ENCODE measurements around the gene KDM4B. TPM values are rescaled to one million over a fixed set of nuclear protein-coding genes. Genes with fewer than 3 reads are reported as not detected.

The KDM4B gene
- 10 to 100 TPM; 49.1 to 54.0 TPM for total RNA-seq

DNA sequence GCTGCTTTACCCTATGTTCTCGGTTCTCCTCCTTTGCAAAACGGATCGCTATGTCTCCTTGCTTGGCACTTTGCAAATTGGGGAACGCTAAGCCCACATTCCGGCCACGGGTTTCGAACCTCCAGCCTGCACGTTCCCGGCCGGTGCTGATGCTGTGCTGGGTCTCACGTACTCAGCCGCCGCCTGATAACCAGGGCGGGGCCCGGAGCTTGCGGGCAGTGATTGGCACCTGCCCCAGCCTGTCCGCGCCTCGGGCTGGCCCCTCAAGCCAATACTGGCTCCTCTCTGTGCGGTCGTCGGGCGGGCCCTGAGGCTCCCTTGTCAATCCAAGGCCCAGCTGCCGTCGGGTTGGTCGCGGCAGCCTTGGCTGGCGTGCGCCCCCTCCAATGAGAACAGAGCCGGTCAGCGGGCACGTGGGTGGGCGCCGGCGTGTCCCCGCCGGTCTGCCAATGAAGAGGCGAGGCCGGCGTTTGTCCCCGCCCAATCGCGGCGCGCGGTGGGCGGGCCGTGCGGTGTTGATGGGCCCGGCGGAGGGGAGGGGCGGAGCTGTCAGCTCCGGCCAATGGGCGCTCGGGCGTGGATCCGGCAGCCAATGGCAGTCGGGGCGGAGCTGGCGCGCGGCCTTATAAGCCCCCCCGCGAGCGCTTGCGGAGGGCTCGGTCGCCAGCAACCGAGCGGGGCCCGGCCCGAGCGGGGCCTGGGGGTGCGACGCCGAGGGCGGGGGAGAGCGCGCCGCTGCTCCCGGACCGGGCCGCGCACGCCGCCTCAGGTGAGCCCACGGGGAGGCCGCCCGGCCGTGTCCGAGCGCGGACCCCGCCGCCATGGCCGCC is at the start of gene KDM4B:
KDM4B (plus strand) TSS at position 652 of the 830 bp plus-strand sequence. CDS start 63,778 bp downstream, outside the sequence.
- ATAC-seq (ENCODE audit: insufficient number of reproducible peaks, low FRiP score, low read depth): peak; percentile 91
- TF ChIP-seq, protein P1, sequence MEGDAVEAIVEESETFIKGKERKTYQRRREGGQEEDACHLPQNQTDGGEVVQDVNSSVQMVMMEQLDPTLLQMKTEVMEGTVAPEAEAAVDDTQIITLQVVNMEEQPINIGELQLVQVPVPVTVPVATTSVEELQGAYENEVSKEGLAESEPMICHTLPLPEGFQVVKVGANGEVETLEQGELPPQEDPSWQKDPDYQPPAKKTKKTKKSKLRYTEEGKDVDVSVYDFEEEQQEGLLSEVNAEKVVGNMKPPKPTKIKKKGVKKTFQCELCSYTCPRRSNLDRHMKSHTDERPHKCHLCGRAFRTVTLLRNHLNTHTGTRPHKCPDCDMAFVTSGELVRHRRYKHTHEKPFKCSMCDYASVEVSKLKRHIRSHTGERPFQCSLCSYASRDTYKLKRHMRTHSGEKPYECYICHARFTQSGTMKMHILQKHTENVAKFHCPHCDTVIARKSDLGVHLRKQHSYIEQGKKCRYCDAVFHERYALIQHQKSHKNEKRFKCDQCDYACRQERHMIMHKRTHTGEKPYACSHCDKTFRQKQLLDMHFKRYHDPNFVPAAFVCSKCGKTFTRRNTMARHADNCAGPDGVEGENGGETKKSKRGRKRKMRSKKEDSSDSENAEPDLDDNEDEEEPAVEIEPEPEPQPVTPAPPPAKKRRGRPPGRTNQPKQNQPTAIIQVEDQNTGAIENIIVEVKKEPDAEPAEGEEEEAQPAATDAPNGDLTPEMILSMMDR (IDR thresholded peaks at IDR 0.05): no peak

GRCh38 chr19:4922530-4923275 is 46.2 kb upstream of the KDM4B start:
- DNase-seq (ENCODE audit: low spot score): no peak
- Histone ChIP-seq H3K27ac (no peak overlapping the region), H3K4me3 (no peak overlapping the region), H3K36me3 (no peaks in the 10 kb centered on the region), H3K27me3 (replicated peaks; ENCODE audit: insufficient read depth) (no peaks in the 10 kb centered on the region), H3K9me3 (no peaks in the 10 kb centered on the region), H3K4me1 (ENCODE audit: control insufficient read depth in 1 of 2, low read depth in 2 of 2) (no peaks in the 10 kb centered on the region)
- TF ChIP-seq, protein P1 (IDR thresholded peaks at IDR 0.05): no peak
- no peak for ATAC-seq (ENCODE audit: insufficient number of reproducible peaks, low FRiP score, low read depth)

More for the DNA sequence above, at the start of gene KDM4B:
- Histone ChIP-seq H3K4me1 (ENCODE audit: control insufficient read depth in 1 of 2, low read depth in 2 of 2) (peaks cover 17 to 36% of the 10 kb centered on the region in 2 donors), H3K4me3 (peak within 1 kb of the TSS; percentile 76), H3K27ac (peak within 1 kb of the TSS in 1 of 2 donors; percentile 28), H3K27me3 (replicated peaks; ENCODE audit: insufficient read depth) (no peaks in the 10 kb centered on the region), H3K9me3 (no peaks in the 10 kb centered on the region), H3K36me3 (no peaks in the 10 kb centered on the region)
- peak; percentile 97 for DNase-seq (ENCODE audit: low spot score)

DNA sequence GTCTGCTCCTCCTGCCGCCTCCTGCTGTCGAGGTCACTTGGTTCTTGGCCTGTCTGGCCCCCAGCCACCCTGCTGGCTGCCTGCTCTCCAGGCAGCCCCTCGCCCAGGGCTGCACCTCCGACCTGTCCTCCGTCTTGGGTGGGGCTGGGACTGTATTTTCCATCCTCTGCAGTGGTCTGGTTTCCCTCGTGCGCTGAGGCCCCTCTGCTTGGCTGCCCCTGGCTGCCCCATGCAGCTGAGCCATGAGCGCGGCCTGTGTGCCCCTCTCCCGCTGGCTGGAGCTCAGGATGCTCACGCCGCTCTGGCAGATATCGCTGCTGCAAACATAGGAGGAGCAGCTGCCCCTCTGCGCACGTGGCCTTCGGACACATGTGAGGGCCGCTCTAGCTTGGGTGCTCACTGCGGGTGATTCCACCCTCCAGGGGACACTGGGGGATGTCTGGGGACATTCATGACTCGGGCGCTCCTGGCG is 45.6 kb upstream of the KDM4B start:
- Histone ChIP-seq H3K4me1 (ENCODE audit: control insufficient read depth in 1 of 2, low read depth in 2 of 2) (no peaks in the 10 kb centered on the region), H3K9me3 (no peaks in the 10 kb centered on the region), H3K27me3 (replicated peaks; ENCODE audit: insufficient read depth) (no peaks in the 10 kb centered on the region), H3K4me3 (no peak overlapping the region), H3K27ac (no peak overlapping the region), H3K36me3 (no peaks in the 10 kb centered on the region)
- DNase-seq (ENCODE audit: low spot score) (no peak), ATAC-seq (ENCODE audit: insufficient number of reproducible peaks, low FRiP score, low read depth) (no peak)
- TF ChIP-seq, protein P1 (IDR thresholded peaks at IDR 0.05): no peak

DNA sequence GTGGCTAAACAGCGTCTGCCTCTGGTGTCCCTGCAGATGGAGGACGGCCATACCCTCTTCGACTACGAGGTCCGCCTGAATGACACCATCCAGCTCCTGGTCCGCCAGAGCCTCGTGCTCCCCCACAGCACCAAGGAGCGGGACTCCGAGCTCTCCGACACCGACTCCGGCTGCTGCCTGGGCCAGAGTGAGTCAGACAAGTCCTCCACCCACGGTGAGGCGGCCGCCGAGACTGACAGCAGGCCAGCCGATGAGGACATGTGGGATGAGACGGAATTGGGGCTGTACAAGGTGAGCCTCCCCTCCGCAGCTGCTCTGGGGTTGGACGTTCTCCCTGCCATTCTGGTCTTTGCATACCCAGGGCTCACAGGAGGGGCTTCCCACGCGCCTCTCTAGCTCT is 39.7 kb upstream of the KDM4B start:
- Histone ChIP-seq H3K36me3 (no peaks in the 10 kb centered on the region), H3K4me3 (no peak overlapping the region), H3K4me1 (ENCODE audit: control insufficient read depth in 1 of 2, low read depth in 2 of 2) (no peaks in the 10 kb centered on the region), H3K27ac (no peak overlapping the region), H3K27me3 (replicated peaks; ENCODE audit: insufficient read depth) (no peaks in the 10 kb centered on the region), H3K9me3 (no peaks in the 10 kb centered on the region)
- no peak for DNase-seq (ENCODE audit: low spot score)
- no peak for ATAC-seq (ENCODE audit: insufficient number of reproducible peaks, low FRiP score, low read depth)
- TF ChIP-seq, protein P1 (IDR thresholded peaks at IDR 0.05): no peak

DNA sequence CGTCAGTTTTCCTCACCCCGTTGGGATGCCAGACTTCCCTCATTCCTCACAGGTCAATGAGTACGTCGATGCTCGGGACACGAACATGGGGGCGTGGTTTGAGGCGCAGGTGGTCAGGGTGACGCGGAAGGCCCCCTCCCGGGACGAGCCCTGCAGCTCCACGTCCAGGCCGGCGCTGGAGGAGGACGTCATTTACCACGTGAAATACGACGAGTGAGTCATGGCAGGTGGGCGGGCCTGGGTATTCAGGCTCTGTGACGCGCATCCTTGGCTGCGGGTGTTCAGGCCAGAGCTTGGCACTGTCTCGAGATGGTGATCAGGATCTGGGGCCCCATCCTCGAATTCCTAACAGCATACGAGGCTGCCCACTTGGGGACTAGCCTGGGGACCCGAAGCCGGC is 38.2 kb upstream of the KDM4B start:
- H3K4me1 ChIP-seq (ENCODE audit: control insufficient read depth in 1 of 2, low read depth in 2 of 2): no peaks in the 10 kb centered on the region
- H3K4me3 ChIP-seq: no peak overlapping the region
- ATAC-seq (ENCODE audit: insufficient number of reproducible peaks, low FRiP score, low read depth): no peak
- DNase-seq (ENCODE audit: low spot score): no peak
- H3K27ac ChIP-seq: no peak overlapping the region
- no peaks in the 10 kb centered on the region for H3K36me3 ChIP-seq
- H3K27me3 ChIP-seq (replicated peaks; ENCODE audit: insufficient read depth): no peaks in the 10 kb centered on the region
- no peaks in the 10 kb centered on the region for H3K9me3 ChIP-seq
- TF ChIP-seq, protein P1 (IDR thresholded peaks at IDR 0.05): no peak

Data from thoracic aorta (tissue), 2 donors.